C4-2B (cell line): ENCODE results near the gene CYP19A1.

Experiments
- H3K27ac ChIP-seq: fragments of 450-650 bp; 2 replicates; pipeline ENCODE4 v1.5.1; 2017
- ZFX ChIP-seq: fragments of 450-650 bp; IDR thresholded peaks from 2 replicates; pipeline ENCODE4 v1.6.1; 2017
- TF ChIP-seq, protein P1 (sequence below): fragments of 450-650 bp; conservative IDR thresholded peaks from 2 replicates; pipeline ENCODE4 v1.5.1; 2017; ENCODE audit warnings: mild to moderate bottlenecking

CYP19A1 gene

DNA sequence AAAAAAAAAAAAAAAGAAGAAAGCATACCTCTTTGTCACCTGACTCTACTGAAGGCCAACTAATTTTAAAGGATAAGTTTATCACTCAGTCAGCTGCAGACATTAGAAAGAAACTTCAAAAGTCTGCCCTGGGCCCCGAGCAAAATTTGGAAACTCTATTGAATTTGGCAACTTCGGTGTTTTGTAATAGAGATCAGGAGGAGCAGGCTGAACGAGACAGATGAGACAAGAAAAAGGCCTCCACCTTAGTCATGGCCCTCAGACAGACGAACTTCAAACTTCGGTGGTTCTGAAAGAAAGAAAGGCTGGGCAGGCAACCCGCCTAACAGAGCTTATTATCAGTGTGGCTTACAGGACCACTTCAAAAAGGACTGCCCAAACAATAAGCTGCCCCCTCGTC, 21.6 kb upstream of the CYP19A1 start:
- TF ChIP-seq, protein P1, sequence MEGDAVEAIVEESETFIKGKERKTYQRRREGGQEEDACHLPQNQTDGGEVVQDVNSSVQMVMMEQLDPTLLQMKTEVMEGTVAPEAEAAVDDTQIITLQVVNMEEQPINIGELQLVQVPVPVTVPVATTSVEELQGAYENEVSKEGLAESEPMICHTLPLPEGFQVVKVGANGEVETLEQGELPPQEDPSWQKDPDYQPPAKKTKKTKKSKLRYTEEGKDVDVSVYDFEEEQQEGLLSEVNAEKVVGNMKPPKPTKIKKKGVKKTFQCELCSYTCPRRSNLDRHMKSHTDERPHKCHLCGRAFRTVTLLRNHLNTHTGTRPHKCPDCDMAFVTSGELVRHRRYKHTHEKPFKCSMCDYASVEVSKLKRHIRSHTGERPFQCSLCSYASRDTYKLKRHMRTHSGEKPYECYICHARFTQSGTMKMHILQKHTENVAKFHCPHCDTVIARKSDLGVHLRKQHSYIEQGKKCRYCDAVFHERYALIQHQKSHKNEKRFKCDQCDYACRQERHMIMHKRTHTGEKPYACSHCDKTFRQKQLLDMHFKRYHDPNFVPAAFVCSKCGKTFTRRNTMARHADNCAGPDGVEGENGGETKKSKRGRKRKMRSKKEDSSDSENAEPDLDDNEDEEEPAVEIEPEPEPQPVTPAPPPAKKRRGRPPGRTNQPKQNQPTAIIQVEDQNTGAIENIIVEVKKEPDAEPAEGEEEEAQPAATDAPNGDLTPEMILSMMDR: no peak
- no peak for TF ChIP-seq ZFX
- H3K27ac ChIP-seq: no peak overlapping the region

DNA sequence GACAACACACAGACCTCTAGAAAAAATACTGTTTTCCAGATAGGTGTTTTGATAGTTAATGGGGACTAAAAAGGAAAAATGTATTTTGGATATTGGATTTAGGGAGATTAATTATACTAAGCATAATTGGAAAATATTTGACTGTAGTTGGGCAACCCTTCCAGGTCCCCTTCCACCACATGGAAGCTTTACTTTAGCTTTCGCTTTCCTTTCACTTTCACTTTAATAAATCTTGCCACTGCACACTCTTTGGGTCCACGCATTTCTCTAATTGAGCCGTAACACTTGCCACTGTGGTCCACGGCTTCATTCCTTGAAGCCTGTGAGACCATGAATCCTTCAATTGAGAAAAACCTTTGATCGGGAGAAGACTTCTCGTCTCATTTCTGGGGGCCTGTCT, 18.6 kb upstream of the CYP19A1 start:
- no peak overlapping the region for H3K27ac ChIP-seq
- TF ChIP-seq, protein P1: no peak
- TF ChIP-seq ZFX: no peak

DNA sequence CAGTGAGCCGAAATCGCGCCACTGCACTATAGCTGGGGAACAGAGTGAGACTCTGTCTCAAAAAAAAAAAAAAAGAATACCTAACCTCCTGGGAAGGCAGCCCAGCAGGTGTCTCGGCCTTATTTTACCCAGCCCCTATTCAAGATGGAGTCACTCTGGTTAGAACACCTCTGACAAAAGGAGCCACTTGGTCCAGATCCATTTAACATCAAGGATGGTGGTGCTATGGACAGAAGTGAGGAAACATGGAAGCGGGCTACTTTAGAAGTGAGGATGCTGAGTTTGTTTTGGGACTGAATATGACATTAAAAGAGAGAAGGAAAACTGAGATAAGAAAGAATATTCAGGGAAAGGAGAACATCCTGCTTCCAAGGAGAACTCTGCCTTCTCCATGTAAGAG, 17.8 kb upstream of the CYP19A1 start:
- TF ChIP-seq ZFX: no peak
- TF ChIP-seq, protein P1: no peak
- H3K27ac ChIP-seq: no peak overlapping the region

DNA sequence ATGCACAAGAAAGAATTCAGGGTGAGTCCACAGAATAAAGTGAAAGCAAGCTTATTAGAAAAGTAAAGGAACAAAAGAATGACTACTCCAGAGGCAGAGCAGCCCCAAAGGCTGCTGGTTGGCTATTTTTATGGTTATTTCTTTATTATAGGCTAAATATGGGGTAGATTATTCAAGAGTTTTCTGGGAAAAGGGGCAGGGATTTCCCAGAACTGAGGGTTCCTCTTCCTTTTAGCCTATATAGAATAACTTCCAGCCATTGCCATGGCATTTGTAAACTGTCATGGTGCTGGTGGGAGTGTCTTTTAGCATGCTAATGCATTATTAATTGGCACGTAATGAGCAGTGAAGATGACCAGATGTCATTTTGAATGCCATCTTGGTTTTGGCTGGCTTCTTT, 16.7 kb upstream of the CYP19A1 start:
- no peak overlapping the region for H3K27ac ChIP-seq
- no peak for TF ChIP-seq ZFX
- TF ChIP-seq, protein P1: no peak

- TF ChIP-seq, protein P1: no peak
- no peak for TF ChIP-seq ZFX
- H3K27ac ChIP-seq: no peak overlapping the region
Observed at GRCh38 chr15:51353976-51354375, 15.6 kb upstream of the CYP19A1 start.

DNA sequence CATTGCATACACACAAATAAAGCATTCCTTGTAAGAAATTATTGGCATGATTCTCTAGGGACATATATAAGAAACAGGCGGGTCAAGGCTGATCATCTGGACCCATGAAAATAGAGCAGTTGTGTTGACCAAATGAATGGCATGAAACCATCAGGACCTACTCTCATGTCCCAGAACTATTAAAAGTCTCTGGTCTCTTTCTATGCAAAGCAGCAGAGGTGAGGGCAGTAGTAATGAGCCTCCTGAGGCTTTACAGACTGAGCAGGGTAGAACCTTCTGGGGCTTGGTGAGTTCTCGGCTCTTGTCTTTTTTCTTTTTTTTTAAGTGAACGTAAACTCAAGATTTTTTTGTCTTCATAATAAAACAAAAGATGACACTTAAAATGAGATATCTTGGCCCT, 12.3 kb upstream of the CYP19A1 start:
- no peak overlapping the region for H3K27ac ChIP-seq
- no peak for TF ChIP-seq ZFX
- TF ChIP-seq, protein P1: no peak

DNA sequence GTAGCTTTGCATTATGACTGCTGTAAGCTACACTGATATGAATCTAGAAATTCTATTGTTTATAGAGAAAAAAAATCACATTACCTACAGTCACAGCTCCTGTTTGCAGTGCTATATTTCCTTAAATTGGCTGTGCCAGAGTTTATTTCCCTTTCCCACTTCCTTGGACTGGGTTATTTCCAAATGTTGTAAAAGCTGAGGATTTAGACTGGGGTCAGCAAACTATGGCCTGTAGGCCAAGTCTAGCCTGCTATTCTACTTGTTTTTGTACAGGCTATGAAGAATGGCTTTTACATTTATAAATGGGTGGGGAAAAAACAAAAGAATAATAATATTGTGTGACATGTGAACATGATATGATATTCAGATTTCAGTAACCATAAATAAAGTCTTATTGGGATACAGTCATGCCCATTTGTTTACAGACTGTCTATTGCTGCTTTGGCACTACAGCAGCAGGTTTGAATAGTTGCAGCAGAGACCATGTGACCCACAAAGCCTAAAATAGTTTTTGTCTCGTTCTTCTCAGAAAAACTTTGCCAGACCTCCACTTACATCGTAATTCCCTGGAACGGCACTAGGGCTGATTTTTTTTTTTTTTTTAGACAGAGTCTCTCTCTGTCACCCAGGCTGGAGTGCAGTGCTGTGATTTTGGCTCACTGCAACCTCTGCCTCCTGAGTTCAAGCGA, 10.9 kb upstream of the CYP19A1 start:
- TF ChIP-seq, protein P1: no peak
- no peak for TF ChIP-seq ZFX
- peak overlapping the region; percentile 24; the same call in 1 of the 2 replicates for H3K27ac ChIP-seq
